ENCODE measurements around the gene SLC1A2.

Gene SLC1A2

DNA sequence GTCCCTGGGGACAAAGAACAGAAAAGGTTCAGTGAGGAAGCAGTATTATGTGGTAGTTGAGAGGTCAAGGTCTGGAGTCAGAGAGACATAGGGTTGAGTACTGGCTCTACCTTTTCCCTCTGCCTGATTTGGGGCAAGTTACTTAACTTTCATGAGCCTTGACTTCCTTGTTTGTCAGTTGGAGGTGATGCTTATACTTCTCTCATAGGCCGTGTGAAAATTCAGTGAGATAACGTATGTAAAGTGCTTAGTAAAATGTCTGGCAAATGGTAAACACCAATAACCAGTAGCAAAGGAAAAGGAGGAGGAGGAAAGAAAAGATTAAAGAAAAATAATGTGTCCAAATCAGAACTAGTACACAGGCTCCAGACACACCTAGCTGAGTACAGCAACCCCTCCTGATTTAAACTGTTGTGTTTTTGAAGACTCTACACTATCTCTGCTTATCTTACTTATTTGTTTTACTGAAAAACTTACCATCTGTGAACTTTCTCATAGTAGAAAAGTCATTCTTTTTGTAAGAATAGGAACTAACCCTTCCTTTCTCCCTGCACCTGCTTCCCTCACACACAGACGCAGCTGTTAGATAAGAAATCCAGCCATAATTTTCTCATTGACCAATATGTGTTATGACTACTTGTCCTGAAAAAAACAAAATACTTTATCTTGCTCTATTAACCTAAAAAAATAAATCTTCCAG lies 153.5 kb downstream of the SLC1A2 start:
- no peak for DNase-seq

DNA sequence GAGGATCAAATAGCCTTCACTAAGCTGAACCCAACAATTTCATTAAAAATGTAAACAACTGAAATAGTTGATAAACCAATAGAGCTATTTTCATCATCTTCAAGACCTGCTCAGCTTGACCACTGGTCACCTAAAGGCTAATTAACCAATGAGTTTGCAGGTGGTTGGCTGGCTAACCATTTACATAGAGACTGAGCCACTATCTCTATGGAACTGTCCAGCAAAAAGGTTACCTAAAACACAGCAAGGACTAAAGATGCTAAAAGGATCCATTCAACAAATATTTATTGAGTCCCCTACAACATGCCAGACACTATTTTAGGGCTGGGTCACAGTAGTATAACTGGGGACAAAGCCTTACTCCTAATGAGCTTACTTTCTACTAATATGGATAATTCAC lies 156.6 kb downstream of the SLC1A2 start:
- no peak for DNase-seq

DNA sequence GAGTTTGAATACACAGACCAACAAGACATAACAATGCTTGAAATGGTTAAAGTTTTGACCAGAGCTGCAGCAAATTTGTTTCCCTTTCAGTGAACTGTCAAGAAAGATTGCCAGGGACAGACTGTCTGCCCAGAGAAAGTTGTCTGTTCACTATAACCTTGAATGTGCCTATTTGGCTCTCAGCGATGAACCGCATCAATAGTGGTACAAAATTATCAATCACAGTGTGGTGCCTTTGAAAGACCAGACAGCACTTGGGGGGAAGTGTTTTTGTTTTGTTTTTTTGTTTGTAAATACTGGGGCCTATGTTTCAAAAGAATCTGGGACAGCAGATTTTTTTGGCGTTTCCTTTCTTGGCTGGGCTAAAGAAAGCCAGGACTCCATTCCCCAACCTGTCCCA lies 157.3 kb downstream of the SLC1A2 start:
- no peak for DNase-seq

DNA sequence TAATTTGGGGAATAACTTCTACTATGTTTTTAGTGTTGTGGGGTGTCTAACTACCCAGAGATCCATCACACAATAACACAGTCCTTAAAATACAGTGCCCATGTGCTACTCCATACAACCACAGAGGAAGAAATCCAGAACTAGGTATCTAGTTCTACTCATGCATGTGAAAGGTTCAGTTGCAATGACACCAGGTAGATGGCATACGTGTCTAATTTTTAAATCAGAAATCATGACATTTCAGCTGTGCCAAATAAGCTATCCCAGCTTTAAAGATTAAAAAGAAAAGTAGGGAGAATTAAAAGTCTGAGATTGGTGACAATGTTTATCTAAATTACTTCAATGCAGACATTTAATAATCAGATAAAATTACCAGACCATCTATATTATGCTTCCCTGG lies 158.2 kb downstream of the SLC1A2 start:
- no peak for DNase-seq

DNA sequence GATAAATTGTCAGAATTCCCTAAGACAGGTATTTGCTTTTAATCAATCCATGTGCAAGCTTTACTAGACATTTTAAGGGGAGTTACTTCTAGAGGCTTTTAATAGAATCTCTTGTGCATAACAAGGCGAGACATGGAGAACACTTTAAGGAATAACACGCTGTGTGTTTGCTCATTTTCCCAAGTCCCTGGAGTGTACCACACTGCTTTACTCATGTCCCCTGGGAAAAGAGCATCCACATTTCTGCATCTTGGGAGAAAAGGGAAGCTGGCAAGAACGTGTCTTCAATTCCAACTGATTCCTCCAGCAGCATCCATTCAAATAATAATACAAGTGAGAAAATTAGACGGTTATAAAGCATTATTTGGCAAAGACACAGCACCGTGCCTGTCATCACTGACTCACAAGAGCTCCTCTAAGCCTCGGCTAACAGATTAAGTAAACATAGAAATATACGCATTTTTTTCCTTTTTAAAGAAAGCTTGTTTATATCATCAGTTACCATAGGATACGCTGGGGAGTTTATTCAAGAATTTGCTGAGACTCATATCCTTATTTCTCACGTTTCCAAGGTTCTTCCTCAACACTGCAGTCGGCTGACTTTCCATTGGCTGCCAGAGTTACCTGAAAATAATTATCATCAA lies 158.9 kb downstream of the SLC1A2 start:
- peak; percentile 88 for DNase-seq

DNA sequence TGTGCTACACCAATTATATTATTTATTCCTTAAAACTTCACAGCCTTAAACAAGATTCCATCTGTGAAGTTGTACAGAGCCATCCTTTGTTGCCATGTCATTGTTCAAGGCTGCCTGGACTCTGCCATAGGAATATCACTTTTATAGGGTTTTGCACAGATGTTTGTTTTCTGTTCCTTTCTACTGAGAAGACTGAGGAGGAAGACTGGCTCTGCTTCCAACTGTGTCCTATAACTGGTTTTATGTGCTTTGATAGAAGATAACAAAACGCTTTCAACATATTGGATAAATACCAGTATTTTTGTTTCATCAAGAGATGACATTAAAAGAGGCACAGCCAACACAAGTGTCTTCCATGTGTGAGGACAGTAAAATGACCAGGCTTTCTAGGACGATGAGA lies 159.8 kb downstream of the SLC1A2 start:
- no peak for DNase-seq

DNA sequence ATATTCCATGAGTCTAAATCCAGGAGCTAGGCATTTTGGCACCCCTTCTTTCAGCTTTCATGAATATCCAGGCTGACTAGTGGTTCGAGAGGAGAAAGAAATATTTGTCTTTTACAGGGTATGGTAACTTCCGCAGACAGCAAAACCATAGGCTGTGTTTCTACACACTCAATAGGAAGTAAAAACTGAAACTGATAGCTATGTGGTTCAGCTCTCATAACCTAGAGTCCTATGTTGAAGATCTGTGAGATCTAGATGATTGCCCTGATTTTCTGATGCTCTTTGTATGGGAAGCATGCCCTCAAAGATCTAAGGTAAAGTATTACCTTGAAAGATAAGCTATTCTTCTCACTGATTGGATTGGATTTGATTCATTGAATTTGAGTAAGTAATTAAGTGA lies 162.1 kb downstream of the SLC1A2 start:
- no peak for DNase-seq

DNA sequence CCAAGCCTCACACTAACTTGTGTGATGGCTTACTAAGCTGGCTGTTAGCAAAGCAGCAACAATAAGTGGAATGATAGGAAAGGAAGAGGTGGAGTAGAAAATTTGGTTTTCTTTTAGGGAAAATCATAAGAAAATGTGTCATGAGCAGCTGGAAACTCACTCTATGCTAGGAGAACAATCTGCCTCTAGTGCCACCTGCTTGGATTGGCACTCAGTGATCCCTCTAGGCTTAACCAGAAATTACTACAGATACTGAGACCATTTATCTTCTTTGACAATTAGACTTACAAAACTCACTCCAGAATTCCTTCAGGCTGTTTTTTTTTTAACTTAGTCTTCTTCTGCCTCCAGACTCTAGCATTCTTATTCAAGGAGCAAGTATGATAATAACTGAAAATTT lies 163.1 kb downstream of the SLC1A2 start:
- no peak for DNase-seq

DNA sequence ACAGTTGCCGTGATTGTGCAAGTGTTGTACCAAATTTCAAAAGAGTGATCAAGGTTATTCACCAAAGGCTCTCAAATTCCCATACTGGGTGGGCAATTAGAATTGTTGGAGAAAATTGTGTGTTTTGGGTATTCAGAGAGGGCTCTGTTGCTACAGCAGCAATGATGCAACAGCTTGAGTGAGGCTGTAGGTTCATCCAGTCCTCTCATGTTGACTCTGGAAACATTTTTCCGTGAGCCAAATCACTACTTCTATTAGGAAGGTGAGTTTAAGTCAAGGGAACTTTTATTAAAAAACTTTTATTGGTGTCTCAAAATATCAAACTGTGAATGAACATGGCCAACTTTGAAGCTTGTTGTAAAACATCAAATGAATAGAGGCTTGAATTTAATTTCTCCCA lies 163.8 kb downstream of the SLC1A2 start:
- no peak for DNase-seq

DNA sequence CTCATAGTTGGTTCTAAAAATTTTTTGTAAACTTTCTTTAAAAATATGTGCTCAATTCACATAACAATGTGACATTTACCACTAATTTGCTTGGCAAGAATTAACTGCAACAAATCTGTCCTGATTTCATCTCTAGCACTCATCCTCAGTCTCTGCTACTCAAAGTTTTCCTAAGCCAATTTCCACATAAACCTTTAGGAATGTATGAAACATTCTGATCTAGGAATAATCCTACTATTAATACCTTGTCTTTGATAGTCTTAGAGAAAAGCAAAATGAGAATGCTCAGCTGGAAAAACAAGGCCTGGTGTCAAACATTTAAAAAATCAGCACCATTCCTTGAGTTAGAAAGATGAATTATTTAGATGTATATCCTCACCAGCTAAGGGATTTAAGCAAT lies 166.1 kb downstream of the SLC1A2 start:
- peak; percentile 69 for DNase-seq

DNA sequence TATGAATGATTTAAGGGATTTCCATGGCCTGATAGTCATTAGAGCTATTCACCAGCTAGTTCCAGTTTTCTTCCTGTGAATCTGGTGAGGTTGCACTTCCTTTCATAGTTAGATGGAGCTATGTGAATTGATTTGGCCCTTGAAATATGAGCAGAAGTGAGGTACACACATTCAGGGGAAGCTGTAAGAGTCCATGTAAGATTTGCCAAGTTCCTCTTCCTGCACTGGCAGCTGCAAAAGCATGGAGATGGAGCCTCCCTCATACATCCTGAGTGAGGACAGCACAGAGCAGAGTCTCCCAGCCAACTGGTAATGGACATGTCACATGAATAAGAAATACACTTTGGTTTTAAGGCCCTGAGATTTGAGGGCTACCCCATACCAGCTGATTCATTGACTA lies 168.7 kb downstream of the SLC1A2 start:
- DNase-seq: no peak

DNA sequence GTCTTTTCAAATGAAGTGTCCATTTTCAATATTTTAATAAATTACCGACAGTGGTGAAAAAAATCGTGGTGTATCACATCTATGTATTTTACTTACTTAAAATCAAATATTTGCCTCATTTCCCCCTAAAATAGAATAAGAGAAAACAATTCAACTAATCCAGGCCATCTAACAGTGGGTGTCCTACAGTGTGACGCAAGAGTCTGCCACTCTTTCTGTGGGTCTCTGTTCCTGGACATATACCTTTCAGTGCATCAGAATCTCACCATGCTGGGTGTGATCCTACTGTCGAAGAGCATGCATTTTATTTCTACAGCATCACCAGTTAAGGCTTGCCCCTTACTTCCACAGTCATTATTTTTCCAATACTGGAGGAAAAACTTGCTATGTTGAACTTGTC lies 169.2 kb downstream of the SLC1A2 start:
- no peak for DNase-seq

DNA sequence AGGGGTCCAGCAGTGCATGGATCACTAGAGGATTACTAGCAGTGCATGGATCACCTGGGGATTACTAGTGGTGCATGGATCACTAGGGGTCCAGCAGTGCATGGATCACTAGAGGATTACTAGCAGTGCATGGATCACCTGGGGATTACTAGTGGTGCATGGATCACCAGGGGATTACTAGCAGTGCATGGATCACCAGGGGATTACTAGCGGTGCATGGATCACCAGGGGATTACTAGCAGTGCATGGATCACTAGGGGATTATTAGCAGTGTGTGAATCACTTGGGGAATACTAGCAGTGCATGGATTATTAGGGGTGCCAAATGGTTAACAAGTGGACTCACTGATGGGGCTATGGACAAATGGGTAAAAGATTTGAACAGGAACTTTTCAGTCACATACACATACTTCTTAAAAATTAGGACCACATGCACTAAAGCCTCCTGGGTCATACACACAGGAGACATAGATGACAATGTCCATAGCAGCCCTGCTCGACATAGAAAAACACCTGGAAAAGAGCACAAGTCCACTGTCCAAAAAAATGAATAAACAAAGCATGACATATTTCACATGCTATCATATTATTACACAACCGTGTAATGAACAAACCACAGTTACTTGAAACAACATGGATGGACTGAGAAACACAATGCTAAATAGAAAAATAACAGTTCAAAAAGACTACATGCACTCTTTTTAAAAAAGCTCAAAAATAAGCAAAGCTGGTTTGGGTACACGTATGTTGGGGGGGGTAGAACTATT lies 170.6 kb downstream of the SLC1A2 start:
- DNase-seq: no peak

DNA sequence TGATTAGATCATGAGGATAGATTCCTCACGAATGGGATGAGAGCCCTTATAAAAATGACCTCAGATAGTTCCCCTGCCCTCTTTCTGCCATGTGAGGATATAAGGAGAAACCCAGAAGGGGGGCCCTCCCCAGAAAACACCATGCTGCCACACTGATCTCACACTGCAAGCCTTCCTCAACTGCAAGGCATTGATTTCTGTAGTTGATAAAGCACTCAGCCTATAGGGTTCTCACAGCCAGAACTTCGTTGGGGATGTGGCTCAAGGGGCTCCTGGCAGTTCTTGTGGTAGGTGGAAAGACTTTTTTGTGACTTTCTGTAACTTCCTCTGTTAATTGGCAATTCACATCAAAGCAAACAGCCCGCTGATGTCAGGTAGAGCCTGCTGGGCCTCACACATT lies 171.5 kb downstream of the SLC1A2 start:
- DNase-seq: no peak

DNA sequence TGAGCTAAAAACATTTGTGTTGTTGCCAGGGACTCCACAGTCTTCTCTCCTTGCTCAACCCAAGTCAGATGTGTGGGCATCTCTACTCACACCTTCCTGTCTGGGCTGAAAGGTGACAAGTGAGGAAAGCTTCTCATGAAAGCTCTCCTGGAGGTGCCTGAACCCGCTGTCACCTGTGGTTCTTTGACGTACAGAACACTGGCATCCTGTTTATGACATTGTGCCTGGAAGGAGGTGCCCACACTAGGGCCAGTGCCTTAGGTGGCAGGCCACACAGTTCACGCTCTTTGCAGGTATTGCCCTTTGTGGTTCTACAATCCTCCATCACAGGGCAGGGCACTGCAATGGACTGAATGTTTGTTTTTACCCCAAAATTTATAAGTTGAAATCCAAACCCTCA lies 171.9 kb downstream of the SLC1A2 start:
- DNase-seq: no peak

DNA sequence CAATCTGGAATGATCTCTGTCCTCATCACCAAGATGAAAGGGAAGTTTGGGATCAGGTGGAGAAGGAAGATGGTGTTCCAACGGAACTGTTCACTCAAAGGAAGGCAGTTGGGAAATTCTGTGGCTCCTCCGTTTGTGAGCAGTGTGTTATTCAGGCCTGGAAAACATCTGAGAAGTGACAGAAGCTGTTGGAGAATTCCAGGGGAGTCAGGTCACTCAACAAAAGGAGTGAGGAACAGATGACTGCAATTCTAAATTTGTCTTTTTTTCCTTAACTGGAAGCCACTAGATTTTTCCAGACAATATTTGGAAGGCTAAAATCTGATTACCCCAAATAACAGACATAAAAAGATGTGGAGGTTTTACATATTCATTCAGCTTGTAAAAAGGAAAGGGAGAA lies 172.6 kb downstream of the SLC1A2 start:
- DNase-seq: peak; percentile 42

DNA sequence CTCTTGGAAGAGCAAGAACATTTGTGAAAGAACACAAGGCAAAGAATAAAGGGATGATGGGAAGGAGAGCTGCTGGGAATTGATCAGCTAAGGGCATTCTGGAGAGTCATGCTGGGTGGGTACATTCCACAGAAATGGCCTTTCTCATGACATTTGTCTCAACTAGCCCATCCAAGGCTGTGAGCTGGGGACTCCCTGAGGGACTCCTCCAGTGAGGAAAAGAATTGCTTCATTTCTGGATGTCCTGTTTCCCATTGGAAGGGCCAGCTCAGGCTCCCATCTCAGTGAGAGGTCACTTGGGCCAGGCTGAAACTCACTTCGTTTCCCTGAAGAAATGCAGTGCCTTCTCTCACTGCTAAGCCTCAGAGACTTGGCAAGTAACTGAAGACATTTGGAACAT lies 173.6 kb downstream of the SLC1A2 start:
- DNase-seq: no peak

DNA sequence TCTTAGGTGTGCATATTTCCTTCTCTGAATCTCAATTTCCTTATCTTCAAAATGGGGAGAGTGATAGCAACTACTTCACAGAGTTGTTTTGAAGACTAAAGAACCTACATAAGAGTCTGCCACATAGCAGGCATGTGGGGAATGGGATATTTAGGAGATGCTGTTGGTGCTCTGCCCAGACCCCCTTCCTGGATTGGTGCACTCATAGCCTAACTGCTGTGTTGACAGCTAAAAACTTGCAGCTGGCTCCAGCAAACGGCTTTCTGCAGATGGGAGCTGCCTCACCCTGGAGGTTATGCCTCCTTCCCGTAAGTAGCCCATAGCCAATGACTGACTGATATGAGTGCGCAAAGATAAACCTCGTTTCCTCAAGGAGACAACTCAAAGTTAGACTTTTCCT lies 174.3 kb downstream of the SLC1A2 start:
- DNase-seq: no peak

DNA sequence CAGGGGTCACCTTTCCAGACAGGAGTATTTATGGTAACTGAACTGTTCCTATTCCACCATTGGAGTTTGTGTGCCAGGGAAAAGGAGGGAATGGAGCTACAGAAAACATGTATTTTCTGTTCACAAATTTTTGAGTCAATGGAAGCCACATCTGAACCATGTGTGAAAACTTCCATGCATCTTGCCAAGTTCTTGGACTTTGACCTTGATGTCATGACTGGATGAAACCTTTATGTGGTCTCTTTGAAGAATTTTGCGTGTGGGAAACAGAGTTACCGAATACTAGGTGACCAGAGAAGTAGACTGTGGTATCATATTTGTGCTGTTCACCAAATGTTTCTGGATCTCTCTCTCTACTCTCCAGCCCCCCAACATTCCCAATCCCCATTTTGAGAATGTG lies 175.6 kb downstream of the SLC1A2 start:
- no peak for DNase-seq

DNA sequence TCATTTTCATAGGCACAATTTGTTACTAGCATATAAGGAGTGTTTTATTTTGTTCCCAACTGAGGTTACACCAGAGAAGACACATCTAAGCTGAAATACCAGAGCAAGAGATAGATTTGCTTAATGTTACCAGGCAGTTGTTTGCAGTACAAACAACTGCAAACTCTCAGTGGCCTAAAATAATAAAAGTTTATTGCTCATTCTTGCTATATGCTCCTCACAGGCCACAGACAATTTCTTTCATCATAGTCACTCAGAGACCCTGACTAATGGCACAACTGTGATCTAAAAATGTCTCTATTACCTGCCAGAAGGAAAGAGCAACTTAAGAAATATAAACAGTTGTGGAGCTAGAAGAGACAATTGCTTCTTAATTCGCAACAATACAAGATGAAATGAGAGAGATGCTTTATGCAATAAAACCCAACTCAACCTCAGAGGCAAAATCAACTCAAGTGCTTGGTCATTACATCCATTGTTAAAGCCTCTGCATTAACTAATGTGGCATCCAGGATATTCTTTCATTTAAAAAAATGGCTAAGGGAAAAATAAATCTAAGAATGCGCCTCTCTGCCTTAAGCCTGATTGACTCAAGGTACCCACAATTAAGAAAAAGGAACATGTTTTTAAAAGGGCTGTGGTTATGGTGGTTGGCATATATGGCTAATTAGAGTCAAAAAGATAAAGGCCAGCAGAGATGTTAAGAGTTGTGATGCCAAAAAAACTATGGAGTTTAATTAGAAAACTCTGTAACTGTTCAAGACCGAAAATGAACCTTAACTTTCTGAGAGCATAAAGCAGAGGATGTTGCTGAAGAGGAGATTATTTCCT lies 176.7 kb downstream of the SLC1A2 start:
- DNase-seq: peak; percentile 58

DNA sequence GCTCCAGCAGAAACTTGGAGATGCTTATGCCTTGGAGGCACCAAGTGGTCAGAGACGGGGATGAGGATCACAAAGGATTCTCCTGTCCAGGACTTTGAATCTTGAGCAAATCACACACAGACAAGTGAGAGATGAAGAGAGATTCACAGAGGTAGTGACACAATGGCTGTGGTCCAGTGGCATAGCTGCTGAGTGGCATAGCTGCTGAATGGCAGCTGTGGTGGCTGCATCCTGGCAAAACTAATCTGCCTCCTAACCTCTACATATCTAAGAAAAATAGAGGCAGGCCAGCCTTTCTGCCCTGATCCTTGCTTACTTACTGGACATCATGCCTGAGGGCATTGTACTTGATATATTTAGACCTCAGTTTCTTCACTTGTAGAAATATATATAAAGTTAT lies 177.8 kb downstream of the SLC1A2 start:
- DNase-seq: no peak

DNA sequence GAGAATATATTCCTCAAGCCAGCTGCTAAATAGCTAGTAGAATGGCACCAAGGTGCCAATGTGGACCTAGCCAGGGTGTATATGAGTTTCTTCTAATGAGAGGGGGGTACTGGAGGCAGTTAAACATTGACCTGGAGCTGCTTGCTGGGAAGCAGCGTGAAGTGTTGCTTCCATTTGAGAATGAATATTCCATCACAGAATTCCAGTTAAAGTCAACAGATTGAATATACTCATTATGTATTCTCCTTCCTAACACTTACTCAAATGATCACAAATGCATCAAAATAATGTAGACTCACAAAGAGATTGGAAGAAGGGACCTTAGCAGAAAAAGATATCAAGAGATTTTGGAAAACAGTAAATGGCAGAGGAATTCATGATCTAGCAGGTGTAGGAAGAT lies 178.3 kb downstream of the SLC1A2 start:
- DNase-seq: no peak

DNA sequence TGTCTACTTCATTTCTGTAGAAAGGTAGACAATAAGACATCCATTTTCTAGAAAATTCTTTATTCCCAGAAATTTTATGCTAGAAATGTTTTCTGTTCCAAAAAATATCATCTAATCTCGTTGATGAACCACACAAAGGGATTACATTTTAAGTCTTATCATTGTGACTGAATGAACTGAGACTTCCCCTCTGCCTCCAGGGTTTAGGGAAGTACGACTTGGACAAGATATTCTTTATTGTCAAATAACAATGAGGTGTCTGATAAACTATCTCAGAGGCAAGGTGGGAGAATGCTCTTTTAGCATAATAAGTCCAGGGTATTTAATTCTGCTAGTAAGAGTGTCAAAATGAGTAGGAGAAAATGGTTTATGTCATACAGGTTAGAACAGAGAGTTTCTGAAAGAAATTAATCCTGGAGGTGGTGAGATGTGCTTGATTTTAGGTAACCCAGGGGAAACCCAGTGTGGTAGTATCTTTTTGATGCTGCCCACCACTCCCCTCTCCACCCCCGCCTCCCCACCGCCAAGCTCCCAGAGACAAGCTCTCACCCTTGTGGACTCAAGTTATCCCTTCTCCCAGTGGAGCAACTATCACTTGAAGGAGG lies 179.8 kb downstream of the SLC1A2 start:
- DNase-seq: no peak
